ENCODE results near the gene KIF21B.

The KIF21B gene

GRCh38 chr1:201008666-201009360 lies 14.7 kb downstream of the KIF21B start:
- no peak for TF ChIP-seq ZNF274 (IDR thresholded peaks at IDR 0.05; ENCODE audit: low read depth, low read length)
- no peak overlapping the region for H3K4me3 ChIP-seq (ENCODE audit: low read length)

GRCh38 chr1:201007481-201007880 lies 16.0 kb downstream of the KIF21B start:
- no peak for TF ChIP-seq ZNF274 (IDR thresholded peaks at IDR 0.05; ENCODE audit: low read depth, low read length)
- H3K4me3 ChIP-seq (ENCODE audit: low read length) = no peak overlapping the region

- no peak overlapping the region for H3K4me3 ChIP-seq (ENCODE audit: low read length)
- TF ChIP-seq ZNF274 (IDR thresholded peaks at IDR 0.05; ENCODE audit: low read depth, low read length) = no peak
Measured at GRCh38 chr1:201006450-201006849, 17.1 kb downstream of the KIF21B start.

- no peak overlapping the region for H3K4me3 ChIP-seq (ENCODE audit: low read length)
- no peak for TF ChIP-seq ZNF274 (IDR thresholded peaks at IDR 0.05; ENCODE audit: low read depth, low read length)
Measured at GRCh38 chr1:201004732-201005131, 18.8 kb downstream of the KIF21B start.

- no peak overlapping the region for H3K4me3 ChIP-seq (ENCODE audit: low read length)
- TF ChIP-seq ZNF274 (IDR thresholded peaks at IDR 0.05; ENCODE audit: low read depth, low read length) = no peak
Measured at GRCh38 chr1:201004154-201004553, 19.4 kb downstream of the KIF21B start.

- H3K4me3 ChIP-seq (ENCODE audit: low read length) = no peak overlapping the region
- TF ChIP-seq ZNF274 (IDR thresholded peaks at IDR 0.05; ENCODE audit: low read depth, low read length) = no peak
Measured at GRCh38 chr1:201002510-201002909, 21.0 kb downstream of the KIF21B start.

GRCh38 chr1:201001962-201002361 lies 21.6 kb downstream of the KIF21B start:
- no peak overlapping the region for H3K4me3 ChIP-seq (ENCODE audit: low read length)
- no peak for TF ChIP-seq ZNF274 (IDR thresholded peaks at IDR 0.05; ENCODE audit: low read depth, low read length)

GRCh38 chr1:201000391-201000790 lies 23.1 kb downstream of the KIF21B start:
- no peak for TF ChIP-seq ZNF274 (IDR thresholded peaks at IDR 0.05; ENCODE audit: low read depth, low read length)
- H3K4me3 ChIP-seq (ENCODE audit: low read length) = no peak overlapping the region

GRCh38 chr1:200999667-201000066 lies 23.8 kb downstream of the KIF21B start:
- H3K4me3 ChIP-seq (ENCODE audit: low read length) = no peak overlapping the region
- TF ChIP-seq ZNF274 (IDR thresholded peaks at IDR 0.05; ENCODE audit: low read depth, low read length) = no peak

- TF ChIP-seq ZNF274 (IDR thresholded peaks at IDR 0.05; ENCODE audit: low read depth, low read length) = no peak
- H3K4me3 ChIP-seq (ENCODE audit: low read length) = no peak overlapping the region
Measured at GRCh38 chr1:200998323-200998722, 25.2 kb downstream of the KIF21B start.

- H3K4me3 ChIP-seq (ENCODE audit: low read length) = no peak overlapping the region
Measured at GRCh38 chr1:200992382-200993048, 31.0 kb downstream of the KIF21B start.

GRCh38 chr1:200991097-200991614 lies 32.4 kb downstream of the KIF21B start:
- H3K4me3 ChIP-seq (ENCODE audit: low read length) = no peak overlapping the region
- TF ChIP-seq ZNF274 (IDR thresholded peaks at IDR 0.05; ENCODE audit: low read depth, low read length) = no peak

More at GRCh38 chr1:200992382-200993048, 31.0 kb downstream of the KIF21B start:
- TF ChIP-seq ZNF274 (IDR thresholded peaks at IDR 0.05; ENCODE audit: low read depth, low read length) = no peak

- H3K4me3 ChIP-seq (ENCODE audit: low read length) = no peak overlapping the region
- TF ChIP-seq ZNF274 (IDR thresholded peaks at IDR 0.05; ENCODE audit: low read depth, low read length) = no peak
Measured at GRCh38 chr1:200990114-200990513, 33.4 kb downstream of the KIF21B start.

- no peak for TF ChIP-seq ZNF274 (IDR thresholded peaks at IDR 0.05; ENCODE audit: low read depth, low read length)
- H3K4me3 ChIP-seq (ENCODE audit: low read length) = no peak overlapping the region
Measured at GRCh38 chr1:200989337-200989736, 34.2 kb downstream of the KIF21B start.

GRCh38 chr1:200988693-200989092 lies 34.8 kb downstream of the KIF21B start:
- no peak for TF ChIP-seq ZNF274 (IDR thresholded peaks at IDR 0.05; ENCODE audit: low read depth, low read length)
- no peak overlapping the region for H3K4me3 ChIP-seq (ENCODE audit: low read length)

All from GM08714 (cell line).